ENCODE measurements around the gene GRIK1. TPM values are rescaled to one million over a fixed set of nuclear protein-coding genes. Genes with fewer than 3 reads are reported as not detected.

The GRIK1 gene
- total RNA-seq, 2 donors from 2014 or later, result 0.14 to 0.19 TPM

GRCh38 chr21:29526545-29526944 is 413.3 kb downstream of the GRIK1 start:
- DNase-seq (ENCODE audit: low spot score), result no peak
- intact Hi-C loops (cut with DNase I), result no loop called here

DNA sequence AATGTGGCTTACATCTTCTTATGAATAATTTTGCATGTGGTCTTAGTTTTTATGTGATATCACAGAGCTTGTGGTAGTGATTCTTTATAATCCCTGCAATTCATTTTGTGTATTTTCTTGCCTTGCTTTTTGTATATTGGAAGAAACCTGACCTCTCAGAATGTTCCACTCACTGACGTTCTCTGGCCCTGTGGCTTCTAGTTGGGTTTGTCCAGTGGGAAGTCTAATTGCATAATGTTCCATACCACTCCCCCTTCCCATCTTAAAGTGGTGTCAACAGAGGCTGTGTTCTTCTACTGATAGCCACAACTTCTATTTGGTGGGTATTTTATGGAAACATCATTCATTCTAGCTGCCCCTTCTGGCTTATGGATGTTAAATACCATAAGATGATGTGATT is 415.7 kb downstream of the GRIK1 start:
- intact Hi-C loops (cut with DNase I), result no loop called here
- DNase-seq (ENCODE audit: low spot score), result no peak

DNA sequence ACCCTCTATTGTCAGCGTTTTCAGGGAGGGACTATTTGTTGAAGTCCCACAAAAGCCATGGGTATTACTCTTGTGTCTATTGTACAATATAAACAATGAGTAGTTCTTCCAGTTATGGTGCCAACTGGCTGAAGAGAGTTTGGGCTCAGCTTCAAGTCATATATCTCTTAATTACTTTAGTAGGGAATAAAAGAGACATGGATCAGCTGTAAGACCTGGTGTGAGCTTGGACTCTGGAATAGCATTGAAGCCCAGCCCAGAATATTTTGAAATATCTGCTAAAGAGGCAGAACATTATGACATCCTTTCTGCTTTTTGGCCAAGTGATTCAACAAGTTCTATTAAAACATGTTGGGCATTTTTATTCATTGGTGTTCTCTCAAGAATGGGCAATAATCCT is 416.1 kb downstream of the GRIK1 start:
- intact Hi-C loops (cut with DNase I), result no loop called here
- no peak for DNase-seq (ENCODE audit: low spot score)

DNA sequence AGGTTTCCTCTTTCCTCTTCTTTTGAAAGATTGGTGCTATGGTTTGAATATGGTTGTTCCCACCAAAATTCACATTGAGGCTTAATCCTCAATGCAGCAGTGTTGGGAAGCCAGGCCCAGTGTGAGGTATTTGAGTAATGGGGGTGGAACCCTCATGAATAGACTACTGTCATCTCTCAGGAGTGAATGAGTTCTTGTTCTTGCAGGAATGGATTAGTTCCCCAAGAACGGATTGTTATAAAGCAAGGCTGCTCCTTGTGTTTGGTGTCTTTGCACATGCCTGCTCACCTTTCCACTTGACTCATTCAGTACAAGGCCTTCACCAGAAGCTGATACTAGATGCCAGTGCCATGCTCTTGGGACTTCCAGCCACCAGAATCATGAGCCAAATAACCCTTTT is 417.9 kb downstream of the GRIK1 start:
- intact Hi-C loops (cut with DNase I), result no loop called here
- DNase-seq (ENCODE audit: low spot score), result no peak

GRCh38 chr21:29520171-29520570 is 419.6 kb downstream of the GRIK1 start:
- DNase-seq (ENCODE audit: low spot score), result no peak
- intact Hi-C loops (cut with DNase I), result no loop called here

- no peak for DNase-seq (ENCODE audit: low spot score)
- intact Hi-C loops (cut with DNase I), result no loop called here
Observed at GRCh38 chr21:29514652-29515247, 425.0 kb downstream of the GRIK1 start.

DNA sequence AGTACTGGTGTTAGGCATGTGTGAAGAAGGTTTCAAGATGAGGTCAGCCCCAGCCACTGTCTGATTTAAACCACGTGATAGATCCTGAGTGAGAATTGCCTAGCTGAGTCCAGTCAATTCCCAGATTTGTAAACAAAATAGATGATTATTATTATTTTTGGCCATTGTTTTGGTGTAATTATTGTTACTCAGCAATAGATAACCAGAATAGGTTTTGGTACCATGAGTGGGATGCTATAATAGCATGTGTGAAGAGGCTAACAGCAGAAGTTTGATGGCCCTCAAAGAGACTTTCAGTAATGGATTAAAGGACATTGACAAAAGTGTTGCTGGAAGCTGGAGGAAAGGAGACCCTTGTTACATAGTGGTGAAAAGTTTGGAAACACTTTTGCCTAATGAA is 426.3 kb downstream of the GRIK1 start:
- DNase-seq (ENCODE audit: low spot score), result no peak
- intact Hi-C loops (cut with DNase I), result no loop called here

GRCh38 chr21:29511096-29511495 is 428.7 kb downstream of the GRIK1 start:
- intact Hi-C loops (cut with DNase I), result no loop called here
- no peak for DNase-seq (ENCODE audit: low spot score)

DNA sequence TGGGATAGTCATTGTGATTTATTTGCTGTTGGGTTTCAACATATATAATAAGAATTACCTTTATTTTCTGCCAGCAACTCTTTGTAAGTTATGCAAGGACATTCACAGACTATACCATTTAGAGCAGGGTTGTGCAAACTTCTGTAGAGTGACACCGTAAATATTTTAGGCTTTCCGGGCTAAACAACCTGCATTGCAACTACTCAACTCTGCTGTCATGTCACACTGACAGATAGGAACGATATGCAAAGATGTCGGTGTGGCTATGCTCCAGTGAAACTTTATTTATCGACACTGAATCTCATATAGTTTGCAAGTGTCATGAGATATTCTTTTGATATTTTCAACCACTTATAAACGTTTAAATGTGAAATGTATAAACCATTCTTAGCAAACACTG is 430.7 kb downstream of the GRIK1 start:
- intact Hi-C loops (cut with DNase I), result no loop called here
- DNase-seq (ENCODE audit: low spot score), result no peak

DNA sequence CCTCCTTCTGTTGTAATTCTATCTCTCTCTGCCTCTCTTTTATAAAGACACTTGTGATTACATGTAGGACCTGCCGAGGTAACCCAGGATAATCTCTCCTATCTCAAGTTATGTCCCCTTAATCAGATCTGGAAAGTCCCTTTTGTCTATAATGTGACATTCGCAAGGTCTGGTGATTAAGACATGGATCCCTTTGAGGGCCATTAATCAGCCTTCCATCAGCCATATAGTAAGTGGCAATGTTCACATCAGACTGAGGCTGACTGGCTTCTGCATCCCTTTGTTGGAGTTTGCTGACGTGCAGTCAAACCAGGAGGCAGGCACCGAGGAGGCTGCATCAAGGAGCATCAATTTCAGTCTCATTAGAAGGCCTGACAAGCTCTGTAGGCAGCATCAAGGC is 431.5 kb downstream of the GRIK1 start:
- intact Hi-C loops (cut with DNase I), result no loop called here
- DNase-seq (ENCODE audit: low spot score), result no peak

DNA sequence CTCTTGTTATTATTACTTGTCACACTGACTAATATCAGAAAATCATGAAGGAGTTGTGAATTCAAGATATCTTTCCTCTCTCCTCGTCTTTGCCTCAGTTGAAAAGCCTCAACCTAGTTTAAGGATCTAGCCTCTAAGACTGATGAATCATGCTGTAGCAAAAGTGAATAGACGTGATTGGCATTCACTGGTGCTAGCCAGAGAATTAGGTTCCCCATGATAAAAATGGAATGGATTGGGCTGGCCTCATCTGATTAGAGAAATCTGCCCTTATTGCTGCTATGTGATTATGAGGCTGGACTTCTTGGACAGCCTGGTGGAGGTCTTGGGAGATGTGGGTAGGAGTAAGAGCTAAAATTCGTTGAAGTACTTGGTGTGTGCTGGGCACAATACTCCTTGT is 432.8 kb downstream of the GRIK1 start:
- intact Hi-C loops (cut with DNase I), result no loop called here
- DNase-seq (ENCODE audit: low spot score), result no peak

DNA sequence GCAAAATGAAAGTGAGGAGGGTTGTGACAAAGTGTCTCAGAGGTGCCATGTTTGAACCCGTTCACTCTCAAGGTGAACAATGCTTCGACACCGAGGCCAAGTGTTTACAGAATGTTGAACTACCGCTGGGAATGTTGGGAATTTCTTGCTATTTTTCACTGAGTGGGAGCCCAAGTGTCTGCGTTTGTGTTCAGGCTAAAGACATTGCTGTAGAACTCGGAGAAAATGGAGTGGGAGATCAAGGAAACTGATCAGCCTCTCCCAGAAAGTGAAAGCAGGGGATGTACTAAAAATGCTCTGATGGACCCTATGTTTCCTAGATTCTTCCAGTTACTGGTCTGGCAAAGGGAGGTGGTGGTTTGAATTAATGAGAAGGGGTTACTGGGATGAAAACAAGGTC is 433.6 kb downstream of the GRIK1 start:
- DNase-seq (ENCODE audit: low spot score), result no peak
- intact Hi-C loops (cut with DNase I), result no loop called here

DNA sequence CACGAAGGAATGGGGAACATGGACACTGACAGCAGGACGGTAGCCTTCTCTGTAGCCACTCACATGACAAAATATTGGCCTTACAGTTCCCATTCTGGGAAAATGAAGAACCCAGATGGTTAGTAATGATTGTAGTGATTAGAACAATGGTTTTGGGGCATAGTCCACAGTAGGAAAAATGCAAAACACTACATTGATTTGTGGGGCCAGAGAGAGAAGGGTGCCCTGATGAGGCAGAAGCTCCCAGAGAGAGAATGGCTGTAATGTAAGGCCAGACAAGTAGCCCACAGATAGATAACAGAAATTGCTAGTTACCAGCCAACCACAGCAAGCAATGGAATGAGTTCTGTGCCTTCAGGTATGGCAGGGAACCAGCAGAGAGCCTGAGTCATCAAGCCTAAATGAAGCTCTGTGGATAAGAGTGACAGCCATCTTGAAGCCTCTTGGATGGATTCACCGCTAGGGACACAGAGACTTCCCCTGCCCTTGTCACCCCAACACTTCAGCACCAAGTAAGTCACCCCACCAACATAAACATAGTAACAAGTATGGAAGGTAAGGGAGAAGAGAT is 435.0 kb downstream of the GRIK1 start:
- DNase-seq (ENCODE audit: low spot score), result no peak
- intact Hi-C loops (cut with DNase I), result no loop called here

DNA sequence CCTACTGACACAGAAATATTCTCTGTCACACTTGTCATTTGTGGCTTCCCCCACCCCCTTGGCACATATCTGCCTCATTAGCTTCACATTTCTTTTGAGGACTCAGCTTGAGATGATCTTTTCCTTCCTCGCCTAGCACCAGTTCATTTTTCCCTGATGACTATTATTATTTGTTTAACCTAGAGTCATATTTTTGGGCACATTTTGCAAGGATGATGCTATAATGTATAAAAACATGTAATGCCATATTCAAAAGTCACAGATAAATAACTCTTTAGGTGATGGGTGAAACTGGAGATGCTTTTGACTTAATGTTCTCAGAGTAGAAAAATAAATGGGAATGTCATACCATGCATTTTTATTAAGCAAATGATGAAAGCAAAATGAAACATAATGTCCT is 438.3 kb downstream of the GRIK1 start:
- intact Hi-C loops (cut with DNase I), result no loop called here
- DNase-seq (ENCODE audit: low spot score), result no peak

GRCh38 chr21:29499734-29500343 is 440.0 kb downstream of the GRIK1 start:
- intact Hi-C loops (cut with DNase I), result no loop called here
- DNase-seq (ENCODE audit: low spot score), result no peak

DNA sequence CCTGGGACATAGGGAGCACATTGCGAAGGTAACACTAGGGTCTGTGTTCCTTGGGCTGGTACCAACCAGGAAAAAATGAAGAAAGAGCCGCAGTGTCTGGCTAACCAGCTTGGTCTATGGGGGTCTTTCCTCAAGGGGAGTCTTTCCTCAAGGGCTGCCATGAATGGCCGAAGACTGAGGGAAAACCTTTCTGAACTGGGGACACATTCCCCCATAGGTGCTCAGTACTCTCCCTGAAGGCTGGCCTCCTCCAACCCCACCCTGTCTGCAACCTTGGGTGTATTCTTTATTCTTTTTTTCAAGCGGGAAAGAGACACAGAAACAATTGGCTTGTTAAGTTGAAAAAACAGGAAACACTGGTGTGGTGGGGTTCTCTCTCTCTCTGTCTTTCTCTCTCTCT is 440.6 kb downstream of the GRIK1 start:
- intact Hi-C loops (cut with DNase I), result no loop called here
- DNase-seq (ENCODE audit: low spot score), result no peak

- no peak for DNase-seq (ENCODE audit: low spot score)
- intact Hi-C loops (cut with DNase I), result no loop called here
Observed at GRCh38 chr21:29496337-29496736, 443.5 kb downstream of the GRIK1 start.

- no peak for DNase-seq (ENCODE audit: low spot score)
- intact Hi-C loops (cut with DNase I), result no loop called here
Observed at GRCh38 chr21:29490016-29490415, 449.8 kb downstream of the GRIK1 start.

DNA sequence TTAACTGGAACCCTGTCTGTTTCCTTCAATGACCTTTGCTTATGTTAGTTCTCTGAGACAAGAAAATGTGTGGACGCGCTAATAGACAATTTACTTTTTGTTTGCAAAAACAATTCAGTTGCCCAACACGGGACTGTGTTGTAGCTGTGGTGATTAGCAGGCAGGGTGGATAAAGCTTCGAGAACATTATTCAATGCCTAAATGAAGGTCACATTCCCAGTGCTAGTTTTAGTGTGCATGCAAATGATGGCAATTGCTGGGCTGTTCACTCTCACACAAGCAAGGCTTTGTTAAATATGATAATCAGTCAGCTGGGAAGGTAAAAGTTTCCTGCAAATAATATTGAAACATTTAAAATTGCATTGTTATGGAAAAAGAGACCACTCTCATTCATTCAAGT is 452.6 kb downstream of the GRIK1 start:
- no peak for DNase-seq (ENCODE audit: low spot score)
- intact Hi-C loops (cut with DNase I), result no loop called here
